Measurements from ENCODE around the gene MICALL2.

- TF ChIP-seq CTCF (IDR thresholded peaks at IDR 0.05), result no peak
- TF ChIP-seq POLR2A (IDR thresholded peaks at IDR 0.05), result no peak
Measured at GRCh38 chr7:1419310-1419634, 40.0 kb downstream of the MICALL2 start.

Data from adrenal gland (tissue), 5 donors.